HL-60/S4 (cell line): ENCODE data around the gene PARN.
"Not testable (repeated sequence)": the region's sequence is repeated elsewhere in the genome, so short reads cannot be mapped to it uniquely, and the experiment has no call there.

Experiments
- in situ Hi-C: fragments of 300-500 bp; cut with MboI; formaldehyde crosslinking; loops from 2 replicates; pipeline ENCODE4 v1.14.3; 2022; ENCODE audit warnings: low sequenced_read_pairs

The PARN gene

GRCh38 chr16:14405611-14406537 is 224.2 kb downstream of the PARN start:
- in situ Hi-C loops, result no loop called here

- in situ Hi-C loops, result not testable (repeated sequence)
Measured at GRCh38 chr16:14403001-14403389, 227.1 kb downstream of the PARN start.

GRCh38 chr16:14402114-14403000 is 227.7 kb downstream of the PARN start:
- in situ Hi-C loops, result not testable (repeated sequence)

GRCh38 chr16:14401711-14402061 is 228.4 kb downstream of the PARN start:
- in situ Hi-C loops, result not testable (repeated sequence)

- in situ Hi-C loops, result not testable (repeated sequence)
Measured at GRCh38 chr16:14400978-14401710, 228.9 kb downstream of the PARN start.

- in situ Hi-C loops, result no loop called here
Measured at GRCh38 chr16:14400285-14400977, 229.6 kb downstream of the PARN start.

- in situ Hi-C loops, result no loop called here
Measured at GRCh38 chr16:14399378-14400284, 230.4 kb downstream of the PARN start.

- in situ Hi-C loops, result no loop called here
Measured at GRCh38 chr16:14398014-14398717, 231.9 kb downstream of the PARN start.

GRCh38 chr16:14395710-14396304 is 234.3 kb downstream of the PARN start:
- in situ Hi-C loops, result not testable (repeated sequence)

- in situ Hi-C loops, result no loop called here
Measured at GRCh38 chr16:14394834-14395233, 235.2 kb downstream of the PARN start.

- in situ Hi-C loops, result no loop called here
Measured at GRCh38 chr16:14392960-14393359, 237.1 kb downstream of the PARN start.

GRCh38 chr16:14389359-14389758 is 240.7 kb downstream of the PARN start:
- in situ Hi-C loops, result no loop called here

- in situ Hi-C loops, result no loop called here
Measured at GRCh38 chr16:14388243-14388642, 241.8 kb downstream of the PARN start.

GRCh38 chr16:14386115-14386514 is 243.9 kb downstream of the PARN start:
- in situ Hi-C loops, result no loop called here
